Body of pancreas (tissue), 4 donors: ENCODE results near the gene ULK1.
A peak's percentile ranks its signal among the peaks of the same experiment; 100 is the strongest.

Experiments used
- CTCF ChIP-seq, 7 experiments: fragments of 450-650 bp in 4 of 7; fragments of 200-600 bp in 3 of 7; sonication (generic) in 3 of 7; IDR thresholded peaks; one replicate each; pipeline ENCODE4 v1.5.1; 2016 to 2019; ENCODE audit warnings: antibody characterized with exemption in 7 of 7
- POLR2A ChIP-seq, 3 donors: fragments of 450-650 bp; IDR thresholded peaks; one replicate each; pipeline ENCODE4 v1.6.1; 2016; ENCODE audit warnings: antibody characterized with exemption in 3 of 3, mild to moderate bottlenecking in 2 of 3

GRCh38 chr12:131896811-131897270, 2.4 kb downstream of the ULK1 start:
- TF ChIP-seq CTCF (IDR thresholded peaks at IDR 0.05) (peak in 3 of 7 experiments; percentile 14 to 32 (median 18)), POLR2A (IDR thresholded peaks at IDR 0.05) (no peak)
